ENCODE results near the gene EDN2.

DNA sequence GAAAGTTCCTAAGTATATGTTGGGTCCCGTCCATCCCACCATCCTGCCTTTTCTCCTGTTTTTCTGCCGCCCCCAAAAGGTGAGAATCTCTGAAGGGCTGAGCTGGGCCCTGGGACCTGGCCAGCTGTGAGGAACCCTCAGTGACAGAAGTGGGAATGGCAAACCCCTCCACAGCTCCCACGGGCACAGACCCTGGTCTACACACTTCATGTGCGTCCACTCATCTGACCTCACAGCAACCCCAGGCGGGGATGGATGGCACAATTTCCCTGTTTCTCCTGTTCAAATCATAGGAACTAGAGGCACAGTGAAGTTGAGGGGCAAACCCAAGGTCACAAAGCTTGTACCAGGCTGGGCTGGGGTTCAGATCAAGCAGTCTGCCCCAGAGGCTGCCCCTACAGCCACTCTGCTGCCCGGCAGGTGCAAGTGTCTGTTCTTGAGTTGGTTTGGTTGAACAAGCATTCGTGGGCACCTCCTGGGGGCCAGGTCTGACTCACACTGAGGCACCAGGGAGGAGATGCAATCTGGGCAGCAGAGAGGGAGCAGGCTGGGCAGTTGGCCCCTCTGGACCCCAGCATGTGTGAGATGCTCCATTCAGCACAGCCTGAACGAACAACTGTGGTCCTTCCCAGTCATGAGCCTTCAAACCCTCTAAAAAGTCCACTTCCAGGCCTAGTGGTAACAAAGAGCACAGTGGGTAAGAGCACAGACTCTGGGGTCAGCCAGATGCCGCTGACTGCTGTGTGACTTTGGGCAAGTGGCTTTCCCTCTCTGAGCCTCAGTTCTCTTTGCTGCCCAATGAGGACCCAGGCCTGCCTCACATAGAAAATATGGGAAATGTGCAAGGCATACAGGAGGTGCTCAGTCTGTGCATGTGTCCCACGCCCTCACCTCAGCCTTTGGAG is 4.0 kb downstream of the EDN2 start:
- TF ChIP-seq, protein P1, sequence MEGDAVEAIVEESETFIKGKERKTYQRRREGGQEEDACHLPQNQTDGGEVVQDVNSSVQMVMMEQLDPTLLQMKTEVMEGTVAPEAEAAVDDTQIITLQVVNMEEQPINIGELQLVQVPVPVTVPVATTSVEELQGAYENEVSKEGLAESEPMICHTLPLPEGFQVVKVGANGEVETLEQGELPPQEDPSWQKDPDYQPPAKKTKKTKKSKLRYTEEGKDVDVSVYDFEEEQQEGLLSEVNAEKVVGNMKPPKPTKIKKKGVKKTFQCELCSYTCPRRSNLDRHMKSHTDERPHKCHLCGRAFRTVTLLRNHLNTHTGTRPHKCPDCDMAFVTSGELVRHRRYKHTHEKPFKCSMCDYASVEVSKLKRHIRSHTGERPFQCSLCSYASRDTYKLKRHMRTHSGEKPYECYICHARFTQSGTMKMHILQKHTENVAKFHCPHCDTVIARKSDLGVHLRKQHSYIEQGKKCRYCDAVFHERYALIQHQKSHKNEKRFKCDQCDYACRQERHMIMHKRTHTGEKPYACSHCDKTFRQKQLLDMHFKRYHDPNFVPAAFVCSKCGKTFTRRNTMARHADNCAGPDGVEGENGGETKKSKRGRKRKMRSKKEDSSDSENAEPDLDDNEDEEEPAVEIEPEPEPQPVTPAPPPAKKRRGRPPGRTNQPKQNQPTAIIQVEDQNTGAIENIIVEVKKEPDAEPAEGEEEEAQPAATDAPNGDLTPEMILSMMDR (IDR thresholded peaks at IDR 0.05): no peak
- TF ChIP-seq POLR2A (IDR thresholded peaks at IDR 0.05): no peak
